ENCODE data around the gene C1QB. TPM values are rescaled to one million over a fixed set of nuclear protein-coding genes. Genes with fewer than 3 reads are reported as not detected.
A peak's percentile ranks its signal among the peaks of the same experiment; 100 is the strongest.

The C1QB gene
- total and polyA plus RNA-seq, 9 of the 15 experiments (the other 6 are each of a cell fraction or from before 2014, with no cell fraction given), result 0.55 TPM; not detected in 8

- WGBS (ENCODE audit: insufficient coverage, low coverage, missing lambda C conversion rate), result 11% methylated on average over 2 of the region's 2 CpGs
- ChIA-PET POLR2A (interaction anchor here (0.5 to 1.1 kb wide), 7 partner anchors 10 to 360 kb away, joined by 3 to 6 read pairs (median 4); no protein-coding TSS in a partner anchor), CTCF (ENCODE audit: low intra/inter-chr PET ratio) (interaction anchor here (0.7 to 2.1 kb wide), 7 partner anchors 19 to 259 kb away, joined by 3 to 14 read pairs (median 5); no protein-coding TSS in a partner anchor)
- H3K4me3 ChIP-seq, result no peak overlapping the region
- peaks cover 0 to 17% of the 10 kb centered on the region in 2 experiments; a peak in 1 of 5 replicates for H3K27me3 ChIP-seq (ENCODE audit: control insufficient read depth in 2 of 2, insufficient read depth in 2 of 2, low read length in 2 of 2)
- H2AFZ ChIP-seq (ENCODE audit: low read depth, low read length), result no peak overlapping the region
- no peak overlapping the region for H3K4me2 ChIP-seq (ENCODE audit: insufficient read depth, low read length)
- in situ Hi-C loops (cut with MboI), result no loop called here
- peaks cover 0 to under 1% of the 10 kb centered on the region in 2 experiments; a peak in 2 of 5 replicates for H3K4me1 ChIP-seq (replicated peaks in 1 of 2; ENCODE audit: control insufficient read depth in 2 of 2, insufficient read depth in 2 of 2, low read length in 2 of 2)
- peak; percentile 90 for FAIRE-seq
- no peaks in the 10 kb centered on the region for H3K9me1 ChIP-seq (ENCODE audit: control insufficient read depth, insufficient read depth, low read length)
- H3K9ac ChIP-seq (ENCODE audit: insufficient read depth in 1 of 2, low read depth in 2 of 2, low read length in 2 of 2), result no peak overlapping the region
- peaks cover 25% of the 10 kb centered on the region for H4K20me1 ChIP-seq (replicated peaks; ENCODE audit: control insufficient read depth, insufficient read depth, low read length)
- intact Hi-C loops (cut with micrococcal nuclease), result loop anchor here (1.0 to 5.0 kb wide), 3 partner anchors 28 to 226 kb away; no protein-coding TSS in a partner anchor
- no peaks in the 10 kb centered on the region for H3K36me3 ChIP-seq (ENCODE audit: control insufficient read depth, insufficient read depth, low read length)
- H3K9me3 ChIP-seq (replicated peaks; ENCODE audit: control insufficient read depth, insufficient read depth, low read depth, low read length), result no peaks in the 10 kb centered on the region
- ATAC-seq, result peak; percentile 99
- H3K27ac ChIP-seq (ENCODE audit: extremely low read depth, low read depth, low read length), result no peak overlapping the region
- peak; percentile 85 to 88 (median 87) for DNase-seq (ENCODE audit: extremely low read depth in 1 of 4, low spot score in 3 of 4)
- H3K79me2 ChIP-seq (ENCODE audit: control insufficient read depth, insufficient read depth, low read length), result no peaks in the 10 kb centered on the region
- no TSS peak for BruUV-seq (replicated peaks)
- TF ChIP-seq MYC (IDR thresholded peaks at IDR 0.05; ENCODE audit: low read depth, low read length), result peak; percentile 28; the same call in 1 of the 2 replicates
- TF ChIP-seq MYC (CRISPR knock-in tag; IDR thresholded peaks at IDR 0.05; ENCODE audit: borderline replicate concordance, low read depth), result no peak
- no peak for TF ChIP-seq ZKSCAN8 (CRISPR knock-in tag; IDR thresholded peaks at IDR 0.05)
- peak; percentile 65 for TF ChIP-seq FOSL1 (tag; conservative IDR thresholded peaks at IDR 0.05)
- TF ChIP-seq RB1 (IDR thresholded peaks at IDR 0.05; ENCODE audit: low read depth), result peak; percentile 65; the same call in 1 of the 2 replicates
- TF ChIP-seq ZNF146 (CRISPR knock-in tag; IDR thresholded peaks at IDR 0.05; ENCODE audit: unreplicated experiment), result peak; percentile 20
- TF ChIP-seq XRCC5 (IDR thresholded peaks at IDR 0.05; ENCODE audit: low read depth, low read length), result peak; percentile 76; the same call in 1 of the 2 replicates
- TF ChIP-seq CBFA2T3 (IDR thresholded peaks at IDR 0.05), result no peak
- TF ChIP-seq TFAP4 (CRISPR knock-in tag; IDR thresholded peaks at IDR 0.05; ENCODE audit: borderline replicate concordance), result peak; percentile 34; the same call in 1 of the 2 replicates
- TF ChIP-seq REST (IDR thresholded peaks at IDR 0.05; ENCODE audit: borderline replicate concordance), result peak; percentile 78
- TF ChIP-seq REST (CRISPR knock-in tag; IDR thresholded peaks at IDR 0.05; ENCODE audit: low read depth), result no peak
- TF ChIP-seq KDM1A (IDR thresholded peaks at IDR 0.05), result no peak
- peak; percentile 58; the same call in 1 of the 2 replicates for TF ChIP-seq ZNF511 (CRISPR knock-in tag; IDR thresholded peaks at IDR 0.05)
Observed at GRCh38 chr1:22704440-22705067, 51.5 kb downstream of the C1QB start.

Data from K562 (cell line).